ENCODE results near the gene GRAMD2B.

Gene GRAMD2B

DNA sequence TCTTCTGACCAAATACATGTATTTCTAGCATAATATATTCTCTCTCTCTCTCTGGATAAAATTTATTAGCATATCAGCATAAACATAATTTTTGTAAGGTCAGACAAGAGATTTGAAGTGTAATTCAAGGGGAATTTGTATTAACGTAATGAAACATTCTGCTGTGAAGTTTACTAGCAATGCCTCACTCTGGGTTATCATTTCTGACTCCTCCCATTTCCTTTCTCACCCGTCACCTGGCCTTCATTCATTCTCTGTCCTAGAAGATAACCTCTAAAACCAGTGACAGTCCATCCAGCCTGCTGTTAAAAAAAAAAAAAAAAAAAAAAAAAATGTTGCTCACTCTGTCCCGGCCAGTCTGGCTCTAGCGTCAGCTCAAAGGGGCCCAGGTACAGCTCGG lies 27.1 kb downstream of the GRAMD2B start:
- no peak for DNase-seq (ENCODE audit: low read depth)
- TF ChIP-seq, protein P1, sequence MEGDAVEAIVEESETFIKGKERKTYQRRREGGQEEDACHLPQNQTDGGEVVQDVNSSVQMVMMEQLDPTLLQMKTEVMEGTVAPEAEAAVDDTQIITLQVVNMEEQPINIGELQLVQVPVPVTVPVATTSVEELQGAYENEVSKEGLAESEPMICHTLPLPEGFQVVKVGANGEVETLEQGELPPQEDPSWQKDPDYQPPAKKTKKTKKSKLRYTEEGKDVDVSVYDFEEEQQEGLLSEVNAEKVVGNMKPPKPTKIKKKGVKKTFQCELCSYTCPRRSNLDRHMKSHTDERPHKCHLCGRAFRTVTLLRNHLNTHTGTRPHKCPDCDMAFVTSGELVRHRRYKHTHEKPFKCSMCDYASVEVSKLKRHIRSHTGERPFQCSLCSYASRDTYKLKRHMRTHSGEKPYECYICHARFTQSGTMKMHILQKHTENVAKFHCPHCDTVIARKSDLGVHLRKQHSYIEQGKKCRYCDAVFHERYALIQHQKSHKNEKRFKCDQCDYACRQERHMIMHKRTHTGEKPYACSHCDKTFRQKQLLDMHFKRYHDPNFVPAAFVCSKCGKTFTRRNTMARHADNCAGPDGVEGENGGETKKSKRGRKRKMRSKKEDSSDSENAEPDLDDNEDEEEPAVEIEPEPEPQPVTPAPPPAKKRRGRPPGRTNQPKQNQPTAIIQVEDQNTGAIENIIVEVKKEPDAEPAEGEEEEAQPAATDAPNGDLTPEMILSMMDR (conservative IDR thresholded peaks at IDR 0.05; ENCODE audit: low read length), result no peak

DNA sequence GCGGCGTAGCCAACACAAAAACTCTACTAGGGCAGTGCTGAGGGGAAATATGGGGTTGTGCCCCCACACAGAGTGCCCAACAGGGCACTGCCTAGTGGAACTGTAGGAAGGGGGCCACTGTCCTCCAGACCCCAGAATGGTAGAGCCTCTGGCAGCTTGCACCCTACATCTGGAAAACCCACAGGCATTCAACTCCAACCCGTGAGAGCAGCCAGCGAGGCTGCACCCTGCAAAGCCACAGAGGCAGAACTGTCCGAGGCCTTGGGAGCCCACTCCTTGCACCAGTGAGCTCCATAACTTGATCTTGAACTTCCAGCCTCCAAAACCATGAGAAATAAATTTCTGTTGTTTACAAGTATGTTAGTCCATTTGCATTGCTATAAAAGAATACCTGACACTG lies 27.7 kb downstream of the GRAMD2B start:
- DNase-seq (ENCODE audit: low read depth), result no peak
- H3K4me3 ChIP-seq (ENCODE audit: low read length), result no peak overlapping the region
- TF ChIP-seq, protein P1 (conservative IDR thresholded peaks at IDR 0.05; ENCODE audit: low read length), result no peak

More for the DNA sequence above, 27.1 kb downstream of the GRAMD2B start:
- H3K4me3 ChIP-seq (ENCODE audit: low read length), result no peak overlapping the region

DNA sequence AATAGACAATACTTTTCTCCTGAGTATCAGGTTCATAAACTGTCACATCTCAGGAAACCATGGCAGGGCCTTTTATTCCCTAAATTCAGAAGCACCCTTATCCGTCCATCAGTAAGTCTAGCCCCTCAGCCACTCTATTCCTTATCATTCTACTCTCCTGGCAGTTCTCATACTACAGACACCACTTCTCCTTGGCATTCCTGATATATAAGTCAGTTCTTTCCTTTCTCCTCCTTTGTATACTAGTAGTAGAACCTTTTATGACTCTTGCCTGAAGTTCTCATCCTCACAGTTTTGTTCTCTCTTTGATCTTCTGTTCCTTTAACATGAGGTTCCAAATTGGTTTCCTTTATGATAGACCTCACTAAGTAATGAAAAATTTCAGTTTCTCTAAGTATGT lies 29.3 kb downstream of the GRAMD2B start:
- no peak for DNase-seq (ENCODE audit: low read depth)
- TF ChIP-seq, protein P1 (conservative IDR thresholded peaks at IDR 0.05; ENCODE audit: low read length), result no peak
- H3K4me3 ChIP-seq (ENCODE audit: low read length), result no peak overlapping the region

DNA sequence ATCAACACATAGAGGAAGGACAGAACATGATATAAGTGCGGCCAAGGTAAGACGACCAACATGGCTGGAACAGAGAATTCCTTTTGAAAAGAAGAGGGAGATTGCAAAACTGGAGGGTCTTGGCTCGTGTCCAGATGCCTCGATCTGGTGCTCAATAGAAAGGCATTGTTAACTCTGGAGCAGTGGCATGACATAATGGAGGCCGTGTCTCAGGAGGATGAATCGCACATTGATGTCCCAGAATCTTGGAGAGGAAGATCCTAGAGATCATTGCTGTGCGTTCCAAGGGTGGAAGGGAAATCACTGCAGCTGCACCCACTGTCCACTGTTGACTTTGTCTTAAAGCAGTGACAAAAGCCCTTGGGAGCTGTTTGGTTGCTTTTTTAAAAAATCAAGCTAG lies 30.9 kb downstream of the GRAMD2B start:
- no peak overlapping the region for H3K4me3 ChIP-seq (ENCODE audit: low read length)
- TF ChIP-seq, protein P1 (conservative IDR thresholded peaks at IDR 0.05; ENCODE audit: low read length), result no peak
- DNase-seq (ENCODE audit: low read depth), result no peak

DNA sequence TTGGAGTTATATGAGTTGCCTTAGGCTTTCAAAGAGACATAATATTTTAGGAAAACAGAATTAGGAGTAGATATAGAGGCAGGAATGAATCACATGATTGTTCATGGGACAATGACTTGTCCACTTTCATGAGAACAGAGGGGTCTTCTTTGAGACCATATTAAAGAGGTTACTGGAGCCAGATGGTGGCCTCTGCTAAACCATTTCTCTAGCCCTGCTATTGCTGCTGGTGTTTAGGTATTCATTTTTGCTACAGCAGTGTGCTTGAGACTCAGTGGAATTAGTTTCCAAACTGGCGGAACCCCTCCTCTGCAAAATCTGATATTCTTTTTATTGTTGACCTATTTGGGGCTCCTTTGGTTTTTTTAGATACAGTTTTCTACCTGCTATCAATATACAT lies 31.3 kb downstream of the GRAMD2B start:
- DNase-seq (ENCODE audit: low read depth), result no peak
- TF ChIP-seq, protein P1 (conservative IDR thresholded peaks at IDR 0.05; ENCODE audit: low read length), result no peak
- H3K4me3 ChIP-seq (ENCODE audit: low read length), result no peak overlapping the region

DNA sequence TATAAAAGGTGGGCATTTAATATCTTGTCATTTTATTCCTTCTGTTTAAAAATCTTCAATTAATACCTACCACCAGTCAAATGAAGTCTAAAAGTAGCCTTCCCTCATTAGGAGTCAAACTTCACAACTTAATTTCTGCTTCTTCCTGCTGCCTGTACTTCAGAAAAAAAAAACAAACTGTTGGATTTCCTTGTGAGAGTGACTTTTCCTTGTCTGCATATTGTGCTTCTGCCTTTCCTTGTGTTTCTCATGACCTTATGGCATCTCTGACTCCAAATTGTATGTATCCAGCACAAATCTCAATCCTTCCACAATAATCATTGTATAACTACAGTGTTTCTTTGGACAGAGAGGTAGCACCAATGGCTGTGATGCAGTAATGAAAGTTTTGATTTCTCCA lies 32.1 kb downstream of the GRAMD2B start:
- H3K4me3 ChIP-seq (ENCODE audit: low read length), result no peak overlapping the region
- DNase-seq (ENCODE audit: low read depth), result no peak
- TF ChIP-seq, protein P1 (conservative IDR thresholded peaks at IDR 0.05; ENCODE audit: low read length), result no peak

DNA sequence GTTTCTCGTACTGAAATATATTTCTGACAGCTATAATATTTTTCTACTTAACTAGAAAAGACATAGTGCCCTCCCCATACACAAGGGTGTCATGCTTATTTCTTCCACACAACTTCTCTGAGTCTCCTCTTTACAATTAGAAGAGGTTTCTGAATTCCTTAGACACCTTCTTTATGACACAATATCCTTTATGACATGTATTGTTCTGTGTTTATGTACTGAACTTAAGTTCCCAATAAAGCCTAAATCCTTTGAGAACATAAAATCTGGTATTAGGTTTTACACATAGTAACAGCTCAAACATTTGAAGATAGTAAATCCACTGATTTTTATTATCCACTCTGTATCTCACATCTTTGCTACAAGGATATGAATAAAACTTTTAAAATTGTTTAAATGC lies 32.5 kb downstream of the GRAMD2B start:
- no peak overlapping the region for H3K4me3 ChIP-seq (ENCODE audit: low read length)
- DNase-seq (ENCODE audit: low read depth), result no peak
- TF ChIP-seq, protein P1 (conservative IDR thresholded peaks at IDR 0.05; ENCODE audit: low read length), result no peak
